DMS53 treated with DMSO at 0.1 percent for 48 hours (cell line): ENCODE results near the gene NCBP3.
A peak's percentile ranks its signal among the peaks of the same experiment; 100 is the strongest.
"Not testable (repeated sequence)": the region's sequence is repeated elsewhere in the genome, so short reads cannot be mapped to it uniquely, and the experiment has no call there.

ENCODE experiments used
- DNase-seq: peaks from one replicate; lab custom pipeline; 2025; ENCODE audit not compliant: unreplicated experiment; lab: John Stamatoyannopoulos, UW

Gene NCBP3

GRCh38 chr17:3794557-3795389 lies 51.3 kb downstream of the NCBP3 start:
- DNase-seq, result no peak

- not testable (repeated sequence) for DNase-seq
Observed at GRCh38 chr17:3794152-3794551, 51.9 kb downstream of the NCBP3 start.

GRCh38 chr17:3793258-3793657 lies 52.8 kb downstream of the NCBP3 start:
- DNase-seq, result not testable (repeated sequence)

GRCh38 chr17:3792481-3792880 lies 53.6 kb downstream of the NCBP3 start:
- no peak for DNase-seq

- DNase-seq, result peak; percentile 27
Observed at GRCh38 chr17:3788200-3788599, 57.8 kb downstream of the NCBP3 start.

GRCh38 chr17:3785323-3785722 lies 60.7 kb downstream of the NCBP3 start:
- not testable (repeated sequence) for DNase-seq

GRCh38 chr17:3782751-3783150 lies 63.3 kb downstream of the NCBP3 start:
- no peak for DNase-seq

GRCh38 chr17:3780986-3781385 lies 65.1 kb downstream of the NCBP3 start:
- no peak for DNase-seq

- DNase-seq, result no peak
Observed at GRCh38 chr17:3777366-3778120, 68.5 kb downstream of the NCBP3 start.

- DNase-seq, result no peak
Observed at GRCh38 chr17:3773966-3774365, 72.1 kb downstream of the NCBP3 start.

- no peak for DNase-seq
Observed at GRCh38 chr17:3773511-3773910, 72.5 kb downstream of the NCBP3 start.

GRCh38 chr17:3772764-3773163 lies 73.3 kb downstream of the NCBP3 start:
- DNase-seq, result no peak

GRCh38 chr17:3771140-3771539 lies 74.9 kb downstream of the NCBP3 start:
- DNase-seq, result no peak

GRCh38 chr17:3770466-3770865 lies 75.6 kb downstream of the NCBP3 start:
- no peak for DNase-seq

GRCh38 chr17:3768769-3769168 lies 77.3 kb downstream of the NCBP3 start:
- no peak for DNase-seq

GRCh38 chr17:3768341-3768740 lies 77.7 kb downstream of the NCBP3 start:
- DNase-seq, result no peak

GRCh38 chr17:3766779-3767178 lies 79.3 kb downstream of the NCBP3 start:
- no peak for DNase-seq

- no peak for DNase-seq
Observed at GRCh38 chr17:3765981-3766380, 80.1 kb downstream of the NCBP3 start.

GRCh38 chr17:3763777-3764170 lies 82.3 kb downstream of the NCBP3 start:
- DNase-seq, result no peak

GRCh38 chr17:3762922-3763776 lies 82.9 kb downstream of the NCBP3 start:
- no peak for DNase-seq

- no peak for DNase-seq
Observed at GRCh38 chr17:3761918-3762380, 84.1 kb downstream of the NCBP3 start.
